NCI-H146 (cell line): ENCODE measurements around the gene ZBED6.
"Not testable (repeated sequence)": the region's sequence is repeated elsewhere in the genome, so short reads cannot be mapped to it uniquely, and the experiment has no call there.

Experiments
- DNase-seq: peaks from one replicate; lab custom pipeline; 2025; lab: John Stamatoyannopoulos, UW

Gene ZBED6

DNA sequence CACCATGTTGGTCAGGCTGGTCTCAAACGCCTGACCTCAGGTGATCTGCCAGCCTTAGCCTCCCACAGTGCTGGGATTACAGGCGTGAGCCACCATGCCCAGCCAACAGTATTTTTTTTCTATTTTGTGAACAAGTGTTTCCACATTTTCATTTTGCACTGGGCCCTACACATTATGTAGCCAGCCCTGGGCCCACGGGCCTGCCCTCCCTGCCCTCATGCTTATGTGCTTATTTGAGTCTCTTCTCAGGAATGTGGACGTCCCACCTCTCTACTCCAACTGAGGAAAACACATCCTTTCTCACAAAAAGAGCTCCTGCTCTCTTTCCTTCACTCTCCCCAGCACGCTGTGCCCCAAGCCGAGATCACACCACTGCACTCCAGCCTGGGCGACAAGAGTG is 13.5 kb upstream of the ZBED6 start:
- no peak for DNase-seq

- no peak for DNase-seq
Observed at GRCh38 chr1:203789966-203790365, 5.5 kb upstream of the ZBED6 start.

DNA sequence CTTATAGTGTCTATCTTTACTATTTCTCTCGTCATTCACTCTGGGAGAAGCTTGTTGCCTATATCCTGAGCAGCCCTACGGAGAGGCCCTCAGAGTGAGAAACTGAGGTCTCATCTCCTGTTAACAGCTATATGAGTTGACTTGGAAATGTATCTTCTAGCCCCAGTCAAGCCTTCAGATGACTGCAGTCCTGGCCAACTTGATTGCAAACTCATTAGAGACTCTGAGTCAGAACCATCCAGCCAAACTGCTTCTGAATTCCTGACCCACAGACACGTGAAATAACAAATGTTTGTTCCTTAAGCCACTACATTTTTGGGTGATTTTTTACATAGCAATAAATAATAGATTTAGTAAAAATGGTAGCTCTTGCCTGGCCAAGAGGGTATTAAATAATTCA is 3.9 kb upstream of the ZBED6 start:
- no peak for DNase-seq

- DNase-seq = no peak
Observed at GRCh38 chr1:203792486-203792885, 2.9 kb upstream of the ZBED6 start.

DNA sequence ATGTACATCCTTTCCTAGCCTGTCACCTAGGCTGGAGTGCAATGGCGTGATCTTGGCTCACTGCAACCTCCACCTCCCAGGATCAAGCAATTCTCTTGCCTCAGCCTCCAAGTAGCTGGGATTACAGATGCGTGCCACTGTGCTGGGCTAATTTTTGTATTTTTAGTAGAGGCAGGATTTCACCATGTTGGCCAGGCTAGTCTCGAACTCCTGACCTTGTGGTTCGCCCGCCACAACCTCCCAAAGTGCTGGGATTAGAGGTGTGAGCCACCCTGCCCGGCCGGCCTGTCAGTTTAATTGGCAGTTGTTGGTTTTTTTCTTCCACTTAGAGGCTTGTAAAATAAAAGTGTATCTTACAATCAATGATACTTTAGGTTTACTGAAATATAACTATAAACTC is 1.9 kb upstream of the ZBED6 start:
- DNase-seq = not testable (repeated sequence)

- no peak for DNase-seq
Observed at GRCh38 chr1:203794764-203795440, 521 bp upstream of the ZBED6 start.

DNA sequence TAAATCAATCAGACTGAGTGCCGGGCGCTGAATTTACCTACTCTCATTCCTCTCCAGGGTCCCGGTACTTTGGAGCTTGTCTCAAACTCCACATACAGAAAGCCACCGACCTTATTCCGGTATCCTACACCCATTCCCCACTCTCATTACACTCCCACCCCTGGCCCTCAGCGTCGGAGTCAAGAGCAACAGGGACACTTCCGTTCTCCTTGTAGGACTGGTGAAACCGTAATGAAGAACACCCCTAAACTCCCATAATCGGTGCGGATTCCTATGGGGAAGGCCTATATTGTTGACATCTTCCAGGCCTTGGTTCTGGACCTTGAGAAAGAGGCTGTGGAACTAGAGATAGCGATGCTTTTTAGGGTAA is 798 bp downstream of the ZBED6 start:
- DNase-seq = peak; percentile 38

GRCh38 chr1:203797216-203797615 is 1.8 kb downstream of the ZBED6 start:
- DNase-seq = no peak

DNA sequence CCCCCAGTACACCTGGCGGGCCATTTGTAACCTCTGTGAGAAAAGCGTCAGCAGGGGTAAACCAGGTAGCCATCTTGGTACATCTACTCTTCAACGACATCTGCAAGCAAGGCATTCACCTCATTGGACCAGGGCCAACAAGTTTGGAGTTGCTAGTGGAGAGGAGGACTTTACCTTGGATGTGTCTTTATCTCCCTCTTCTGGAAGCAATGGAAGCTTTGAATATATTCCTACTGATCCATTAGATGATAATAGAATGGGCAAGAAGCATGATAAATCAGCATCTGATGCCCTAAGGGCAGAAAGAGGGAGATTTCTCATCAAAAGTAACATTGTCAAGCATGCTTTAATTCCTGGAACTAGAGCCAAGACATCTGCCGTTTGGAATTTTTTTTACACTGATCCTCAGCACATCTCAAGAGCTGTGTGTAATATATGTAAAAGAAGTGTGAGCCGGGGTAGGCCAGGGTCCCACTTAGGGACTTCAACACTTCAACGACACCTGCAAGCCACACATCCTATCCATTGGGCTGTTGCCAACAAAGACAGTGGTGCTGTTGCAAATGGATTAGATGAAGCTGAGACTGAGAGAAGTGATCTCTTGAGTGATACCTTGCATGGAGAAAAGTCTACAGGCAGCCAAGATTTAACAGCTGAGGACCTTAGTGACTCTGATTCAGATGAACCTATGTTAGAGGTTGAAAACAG is 2.7 kb downstream of the ZBED6 start:
- DNase-seq = no peak

- no peak for DNase-seq
Observed at GRCh38 chr1:203799157-203799556, 3.7 kb downstream of the ZBED6 start.

DNA sequence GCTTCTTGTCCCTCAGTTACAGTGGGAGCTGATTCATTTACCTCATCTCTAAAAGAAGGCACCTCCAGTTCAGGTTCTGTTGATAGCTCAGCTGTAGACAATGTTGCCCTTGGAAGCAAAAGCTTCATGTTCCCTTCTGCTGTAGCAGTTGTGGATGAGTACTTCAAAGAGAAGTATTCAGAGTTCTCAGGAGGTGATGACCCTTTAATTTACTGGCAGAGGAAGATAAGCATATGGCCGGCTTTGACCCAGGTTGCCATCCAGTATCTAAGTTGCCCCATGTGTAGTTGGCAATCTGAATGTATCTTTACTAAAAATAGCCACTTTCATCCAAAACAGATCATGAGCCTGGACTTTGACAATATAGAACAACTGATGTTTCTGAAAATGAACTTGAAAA is 4.5 kb downstream of the ZBED6 start:
- DNase-seq = no peak

DNA sequence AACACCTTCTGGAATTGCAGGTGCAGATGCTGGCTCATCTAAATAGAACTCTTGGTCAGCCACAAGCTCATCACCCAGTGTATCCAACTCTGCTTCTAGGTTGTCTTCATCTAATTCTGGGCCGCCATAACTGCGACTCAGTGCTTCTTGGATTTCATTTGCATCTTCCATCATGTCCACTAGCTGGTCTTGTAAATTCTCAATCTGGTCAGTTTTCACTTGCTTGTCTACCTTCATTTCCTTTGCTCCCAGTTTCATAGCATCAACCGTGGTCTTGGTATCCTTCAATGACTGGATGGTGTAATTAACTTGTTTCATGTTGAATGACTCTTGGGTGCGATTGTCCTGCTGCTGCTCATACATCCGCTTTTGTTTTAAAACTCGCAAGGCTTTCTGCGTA is 10.3 kb downstream of the ZBED6 start:
- no peak for DNase-seq

GRCh38 chr1:203807196-203807595 is 11.8 kb downstream of the ZBED6 start:
- no peak for DNase-seq

GRCh38 chr1:203813581-203814341 is 18.3 kb downstream of the ZBED6 start:
- DNase-seq = no peak

- no peak for DNase-seq
Observed at GRCh38 chr1:203818399-203818798, 23.0 kb downstream of the ZBED6 start.

DNA sequence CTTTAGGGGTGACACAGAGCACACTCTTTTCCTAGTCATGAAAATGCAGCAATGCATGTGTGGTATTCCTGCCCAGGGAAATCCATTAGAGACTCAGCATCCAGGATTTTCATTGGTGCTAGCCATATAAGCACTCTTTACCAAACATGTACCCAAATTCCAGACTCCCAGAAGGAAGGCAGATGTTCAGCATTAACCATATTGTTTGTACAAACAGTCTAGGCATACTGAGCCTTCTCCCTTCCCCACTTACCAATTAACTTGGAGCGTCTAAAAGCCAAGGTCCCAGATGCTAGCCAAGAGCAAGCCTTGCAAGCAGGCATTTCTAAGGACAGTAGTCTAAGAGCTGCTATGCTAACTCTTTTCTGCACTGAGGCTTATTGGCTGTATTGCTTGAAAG is 27.9 kb downstream of the ZBED6 start:
- no peak for DNase-seq

DNA sequence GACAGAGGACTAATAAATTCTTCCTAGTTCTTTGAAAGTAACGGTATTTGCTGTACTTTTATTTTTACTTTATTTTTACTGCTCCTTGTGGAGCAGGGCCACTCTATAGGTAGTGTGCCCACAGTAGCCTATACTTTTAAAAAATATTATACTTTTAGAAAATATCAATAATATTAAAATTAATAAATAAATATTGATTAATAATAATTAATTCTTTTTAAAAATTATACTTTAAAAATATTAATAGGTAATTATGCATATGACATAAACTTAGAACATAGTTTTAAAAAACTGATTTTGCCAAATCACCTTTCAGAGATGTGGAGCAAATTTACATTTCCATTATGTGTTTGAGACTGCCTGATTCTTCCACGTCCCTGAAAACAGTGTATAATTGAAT is 30.8 kb downstream of the ZBED6 start:
- DNase-seq = no peak

- no peak for DNase-seq
Observed at GRCh38 chr1:203828002-203828401, 32.6 kb downstream of the ZBED6 start.

GRCh38 chr1:203828503-203828902 is 33.1 kb downstream of the ZBED6 start:
- DNase-seq = no peak

DNA sequence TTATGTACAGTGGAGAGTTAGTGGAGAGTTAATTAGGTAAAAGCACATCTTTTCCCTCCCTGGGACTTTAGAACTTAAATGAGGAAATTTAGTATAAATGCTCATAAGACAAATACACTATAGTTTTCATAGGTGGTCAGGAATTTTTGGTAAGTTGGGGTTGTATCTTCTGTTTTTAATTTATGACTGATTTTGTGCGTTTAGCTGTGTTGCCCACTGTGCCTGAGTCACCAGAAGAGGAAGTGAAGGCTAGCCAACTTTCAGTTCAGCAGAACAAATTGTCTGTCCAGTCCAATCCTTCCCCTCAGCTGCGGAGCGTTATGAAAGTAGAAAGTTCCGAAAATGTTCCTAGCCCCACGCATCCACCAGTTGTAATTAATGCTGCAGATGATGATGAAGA is 33.8 kb downstream of the ZBED6 start:
- DNase-seq = not testable (repeated sequence)

DNA sequence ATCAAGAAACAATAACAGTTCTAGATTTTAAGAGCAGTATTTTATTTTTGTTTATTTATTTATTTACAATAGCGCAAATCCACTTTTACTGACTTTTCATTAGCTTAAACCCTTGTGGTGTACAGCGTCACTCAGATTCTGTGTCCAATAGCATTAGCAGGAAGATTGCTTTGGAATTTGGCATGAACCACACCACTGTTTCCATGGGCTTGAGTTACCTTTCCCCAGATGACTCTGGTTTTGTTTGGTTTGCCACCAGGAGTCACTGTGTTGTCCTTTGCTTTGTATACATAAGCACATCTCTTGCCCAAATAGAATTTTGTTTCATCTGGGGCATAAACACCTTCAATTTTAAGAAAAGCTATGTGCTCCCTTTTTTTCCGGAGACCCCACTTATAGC is 40.1 kb downstream of the ZBED6 start:
- DNase-seq = no peak

- no peak for DNase-seq
Observed at GRCh38 chr1:203839081-203839480, 43.7 kb downstream of the ZBED6 start.

GRCh38 chr1:203840208-203840808 is 44.9 kb downstream of the ZBED6 start:
- no peak for DNase-seq
